ENCODE results near the gene GBE1. TPM values are rescaled to one million over a fixed set of nuclear protein-coding genes. Genes with fewer than 3 reads are reported as not detected.

Gene GBE1
- total RNA-seq, 2 experiments from 2014 or later, result 37.5 to 41.1 TPM

GRCh38 chr3:81713031-81713430 lies 48.4 kb downstream of the GBE1 start:
- ATAC-seq (ENCODE audit: low read depth) (no peak), DNase-seq (no peak)
- POLR2A ChIA-PET, result no interaction called here
- H3K4me3 Mint-ChIP-seq, result no peak overlapping the region
- H3K4me1 Mint-ChIP-seq, result no peaks in the 10 kb centered on the region
- no peak overlapping the region for H3K27ac Mint-ChIP-seq
- H3K27me3 Mint-ChIP-seq, result no peaks in the 10 kb centered on the region
- peaks cover 16% of the 10 kb centered on the region for H3K36me3 Mint-ChIP-seq
- no peaks in the 10 kb centered on the region for H3K9me3 Mint-ChIP-seq

- Mint-ChIP-seq H3K9me3 (no peaks in the 10 kb centered on the region), H3K4me1 (no peaks in the 10 kb centered on the region), H3K4me3 (no peak overlapping the region), H3K27me3 (no peaks in the 10 kb centered on the region), H3K27ac (no peak overlapping the region), H3K36me3 (peaks cover 15% of the 10 kb centered on the region)
- no peak for DNase-seq
- ATAC-seq (ENCODE audit: low read depth), result no peak
- POLR2A ChIA-PET, result no interaction called here
These were observed 51.8 kb downstream of the GBE1 start for GRCh38 chr3:81709606-81710005.

GRCh38 chr3:81707996-81708395 lies 53.4 kb downstream of the GBE1 start:
- no peaks in the 10 kb centered on the region for H3K4me1 Mint-ChIP-seq
- no peak for DNase-seq
- no peaks in the 10 kb centered on the region for H3K27me3 Mint-ChIP-seq
- H3K9me3 Mint-ChIP-seq, result no peaks in the 10 kb centered on the region
- no peak overlapping the region for H3K4me3 Mint-ChIP-seq
- ATAC-seq (ENCODE audit: low read depth), result no peak
- H3K36me3 Mint-ChIP-seq, result peaks cover 12% of the 10 kb centered on the region
- H3K27ac Mint-ChIP-seq, result no peak overlapping the region
- POLR2A ChIA-PET, result no interaction called here

- no peaks in the 10 kb centered on the region for H3K9me3 Mint-ChIP-seq
- no peaks in the 10 kb centered on the region for H3K27me3 Mint-ChIP-seq
- no peaks in the 10 kb centered on the region for H3K4me1 Mint-ChIP-seq
- H3K4me3 Mint-ChIP-seq, result no peak overlapping the region
- ATAC-seq (ENCODE audit: low read depth) (no peak), DNase-seq (no peak)
- H3K27ac Mint-ChIP-seq, result no peak overlapping the region
- H3K36me3 Mint-ChIP-seq, result peaks cover 14% of the 10 kb centered on the region
- POLR2A ChIA-PET, result no interaction called here
These were observed 59.3 kb downstream of the GBE1 start for GRCh38 chr3:81702126-81702525.

- DNase-seq (no peak), ATAC-seq (ENCODE audit: low read depth) (no peak)
- H3K4me1 Mint-ChIP-seq, result no peaks in the 10 kb centered on the region
- H3K4me3 Mint-ChIP-seq, result no peak overlapping the region
- no peaks in the 10 kb centered on the region for H3K27me3 Mint-ChIP-seq
- peaks cover 20% of the 10 kb centered on the region for H3K36me3 Mint-ChIP-seq
- POLR2A ChIA-PET, result no interaction called here
- H3K9me3 Mint-ChIP-seq, result no peaks in the 10 kb centered on the region
- no peak overlapping the region for H3K27ac Mint-ChIP-seq
These were observed 61.7 kb downstream of the GBE1 start for GRCh38 chr3:81699536-81700320.

- ATAC-seq (ENCODE audit: low read depth) (no peak), DNase-seq (no peak)
- no peaks in the 10 kb centered on the region for H3K27me3 Mint-ChIP-seq
- no peak overlapping the region for H3K27ac Mint-ChIP-seq
- no peak overlapping the region for H3K4me3 Mint-ChIP-seq
- H3K4me1 Mint-ChIP-seq, result no peaks in the 10 kb centered on the region
- POLR2A ChIA-PET, result no interaction called here
- H3K36me3 Mint-ChIP-seq, result peaks cover 20% of the 10 kb centered on the region
- no peaks in the 10 kb centered on the region for H3K9me3 Mint-ChIP-seq
These were observed 65.4 kb downstream of the GBE1 start for GRCh38 chr3:81696090-81696489.

- no peak for DNase-seq
- Mint-ChIP-seq H3K27ac (no peak overlapping the region), H3K27me3 (no peaks in the 10 kb centered on the region), H3K9me3 (no peaks in the 10 kb centered on the region), H3K4me3 (no peak overlapping the region), H3K36me3 (peaks cover 20% of the 10 kb centered on the region), H3K4me1 (peaks cover 4% of the 10 kb centered on the region)
- POLR2A ChIA-PET, result no interaction called here
- no peak for ATAC-seq (ENCODE audit: low read depth)
These were observed 66.1 kb downstream of the GBE1 start for GRCh38 chr3:81695302-81695701.

GRCh38 chr3:81694662-81695061 lies 66.8 kb downstream of the GBE1 start:
- DNase-seq (no peak), ATAC-seq (ENCODE audit: low read depth) (no peak)
- Mint-ChIP-seq H3K27me3 (no peaks in the 10 kb centered on the region), H3K9me3 (no peaks in the 10 kb centered on the region), H3K36me3 (peaks cover 19% of the 10 kb centered on the region), H3K27ac (no peak overlapping the region), H3K4me3 (no peak overlapping the region), H3K4me1 (peaks cover 4% of the 10 kb centered on the region)
- POLR2A ChIA-PET, result no interaction called here

GRCh38 chr3:81692766-81693165 lies 68.7 kb downstream of the GBE1 start:
- ATAC-seq (ENCODE audit: low read depth) (no peak), DNase-seq (no peak)
- Mint-ChIP-seq H3K27me3 (no peaks in the 10 kb centered on the region), H3K36me3 (peaks cover 7% of the 10 kb centered on the region), H3K9me3 (no peaks in the 10 kb centered on the region), H3K4me1 (peaks cover 4% of the 10 kb centered on the region), H3K27ac (no peak overlapping the region), H3K4me3 (no peak overlapping the region)
- POLR2A ChIA-PET, result no interaction called here

GRCh38 chr3:81689617-81690016 lies 71.8 kb downstream of the GBE1 start:
- no peak for DNase-seq
- peaks cover 16% of the 10 kb centered on the region for H3K36me3 Mint-ChIP-seq
- peaks cover 4% of the 10 kb centered on the region for H3K4me1 Mint-ChIP-seq
- POLR2A ChIA-PET, result no interaction called here
- no peaks in the 10 kb centered on the region for H3K9me3 Mint-ChIP-seq
- H3K27ac Mint-ChIP-seq, result no peak overlapping the region
- H3K4me3 Mint-ChIP-seq, result no peak overlapping the region
- H3K27me3 Mint-ChIP-seq, result no peaks in the 10 kb centered on the region
- no peak for ATAC-seq (ENCODE audit: low read depth)

GRCh38 chr3:81684751-81685395 lies 76.6 kb downstream of the GBE1 start:
- H3K27me3 Mint-ChIP-seq, result no peaks in the 10 kb centered on the region
- no peak overlapping the region for H3K27ac Mint-ChIP-seq
- DNase-seq, result no peak
- H3K36me3 Mint-ChIP-seq, result peaks cover 25% of the 10 kb centered on the region
- no peaks in the 10 kb centered on the region for H3K9me3 Mint-ChIP-seq
- ATAC-seq (ENCODE audit: low read depth), result no peak
- no peak overlapping the region for H3K4me3 Mint-ChIP-seq
- POLR2A ChIA-PET, result no interaction called here
- H3K4me1 Mint-ChIP-seq, result no peaks in the 10 kb centered on the region

GRCh38 chr3:81676706-81677456 lies 84.6 kb downstream of the GBE1 start:
- no peak for ATAC-seq (ENCODE audit: low read depth)
- Mint-ChIP-seq H3K27me3 (no peaks in the 10 kb centered on the region), H3K4me3 (no peak overlapping the region), H3K9me3 (no peaks in the 10 kb centered on the region), H3K4me1 (no peaks in the 10 kb centered on the region), H3K27ac (no peak overlapping the region), H3K36me3 (peaks cover 9% of the 10 kb centered on the region)
- no peak for DNase-seq
- POLR2A ChIA-PET, result no interaction called here

- Mint-ChIP-seq H3K4me3 (no peak overlapping the region), H3K27ac (no peak overlapping the region), H3K9me3 (no peaks in the 10 kb centered on the region), H3K27me3 (no peaks in the 10 kb centered on the region), H3K4me1 (no peaks in the 10 kb centered on the region), H3K36me3 (peaks cover 2% of the 10 kb centered on the region)
- POLR2A ChIA-PET, result no interaction called here
- DNase-seq (no peak), ATAC-seq (ENCODE audit: low read depth) (no peak)
These were observed 86.8 kb downstream of the GBE1 start for GRCh38 chr3:81674690-81675089.

GRCh38 chr3:81668283-81668682 lies 93.2 kb downstream of the GBE1 start:
- peaks cover 8% of the 10 kb centered on the region for H3K36me3 Mint-ChIP-seq
- no peak for ATAC-seq (ENCODE audit: low read depth)
- H3K4me1 Mint-ChIP-seq, result no peaks in the 10 kb centered on the region
- POLR2A ChIA-PET, result no interaction called here
- no peak overlapping the region for H3K27ac Mint-ChIP-seq
- H3K9me3 Mint-ChIP-seq, result no peaks in the 10 kb centered on the region
- H3K27me3 Mint-ChIP-seq, result no peaks in the 10 kb centered on the region
- H3K4me3 Mint-ChIP-seq, result no peak overlapping the region
- no peak for DNase-seq

All from activated naive CD8-positive, alpha-beta T cell treated with anti-CD3 and anti-CD28 coated beads, Interleukin-2, amount 10 ng/mL, durations not matched to agents 7 days and 5 days (primary cell).